ENCODE measurements around the gene THADA.

The THADA gene

GRCh38 chr2:43239981-43240765, 355.7 kb downstream of the THADA start:
- DNase-seq (ENCODE audit: low spot score), result no peak

DNA sequence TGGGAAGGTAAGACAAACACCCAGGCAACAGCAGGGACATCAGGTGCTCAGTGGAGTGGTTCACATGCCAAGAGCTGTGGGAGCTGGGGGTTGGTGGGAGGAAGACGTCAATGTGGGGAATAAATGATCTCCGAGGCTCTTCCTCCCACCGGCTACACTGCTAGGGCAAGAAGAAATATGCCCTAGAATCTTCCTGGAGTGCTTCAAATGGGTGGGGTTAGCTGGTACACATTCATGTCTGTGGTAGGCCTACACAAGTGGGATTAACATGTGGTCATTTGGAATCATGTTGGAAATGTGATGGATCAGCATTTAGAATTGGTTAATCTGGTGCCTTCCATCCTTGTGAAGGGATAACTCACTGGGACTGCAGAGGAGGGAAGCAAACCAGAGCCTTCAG, 357.0 kb downstream of the THADA start:
- DNase-seq (ENCODE audit: low spot score), result no peak

- no peak for DNase-seq (ENCODE audit: low spot score)
These were observed 357.7 kb downstream of the THADA start for GRCh38 chr2:43238176-43238575.

GRCh38 chr2:43233218-43234212, 362.3 kb downstream of the THADA start:
- no peak for DNase-seq (ENCODE audit: low spot score)

- no peak for DNase-seq (ENCODE audit: low spot score)
These were observed 364.6 kb downstream of the THADA start for GRCh38 chr2:43230951-43231827.

DNA sequence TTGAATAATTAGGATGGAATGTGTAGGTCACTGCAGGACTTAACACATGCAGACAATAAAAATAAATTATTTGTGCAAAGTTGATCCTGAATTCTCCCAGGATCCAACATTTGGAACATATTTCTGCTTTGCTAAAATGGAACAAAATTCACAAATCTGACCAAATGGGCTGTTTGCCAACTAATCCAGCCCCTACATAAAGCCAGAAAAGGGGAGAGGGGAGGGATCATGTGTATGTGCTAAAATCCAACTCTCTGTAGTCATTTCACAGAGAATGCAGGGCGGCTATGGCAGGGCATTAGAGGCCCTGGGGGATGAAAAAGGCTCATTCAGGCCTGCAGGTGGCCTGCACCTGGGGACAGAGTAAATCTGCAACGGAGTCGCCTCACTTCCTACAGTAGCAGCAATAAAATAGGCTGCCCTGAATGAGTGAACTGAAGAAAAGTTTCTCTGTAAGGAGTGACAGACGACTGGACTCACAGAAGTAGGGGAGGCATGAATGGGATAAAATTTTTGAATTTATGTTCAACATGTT, 365.4 kb downstream of the THADA start:
- DNase-seq (ENCODE audit: low spot score), result no peak

DNA sequence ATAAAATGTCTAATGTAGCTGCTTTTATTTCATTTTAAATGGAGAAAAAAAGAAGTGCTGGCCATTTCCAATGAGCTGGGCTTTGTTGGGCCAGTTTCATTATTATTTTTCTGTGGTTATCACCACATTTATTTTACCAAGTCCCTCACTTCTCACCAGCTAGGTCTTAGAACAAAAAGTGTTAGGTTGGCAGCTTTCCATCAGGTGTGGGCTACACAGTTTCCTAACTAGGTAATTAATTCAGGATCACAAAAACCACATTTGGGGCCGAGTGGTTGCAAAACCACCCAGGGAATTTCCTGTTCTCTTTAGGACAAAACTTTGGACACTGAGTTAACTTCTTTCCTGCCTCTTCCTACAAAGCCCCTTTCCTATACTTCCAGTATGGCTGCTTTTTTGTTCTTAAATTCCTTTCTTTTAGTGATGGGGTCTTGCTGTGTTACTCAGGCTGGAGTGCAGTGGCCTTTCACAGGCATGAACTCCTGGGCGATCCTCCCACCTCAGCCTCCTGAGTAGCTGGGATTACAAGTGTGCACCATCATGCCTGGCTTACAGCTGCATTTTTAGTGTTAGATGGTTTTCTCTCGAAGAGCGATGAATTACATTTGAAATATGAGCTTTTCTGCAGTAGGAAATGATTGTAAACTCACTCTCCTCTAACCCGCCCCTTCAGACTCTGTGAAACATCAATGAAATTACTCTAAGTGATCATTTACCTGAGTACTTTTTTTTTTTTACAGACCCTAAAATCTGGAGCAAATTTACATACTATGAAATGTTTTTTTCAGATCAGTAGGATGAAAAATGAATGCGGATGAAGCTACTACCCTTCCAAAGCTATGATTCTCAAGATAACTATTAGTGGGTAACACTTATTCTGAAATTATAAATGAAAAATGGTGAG, 366.8 kb downstream of the THADA start:
- DNase-seq (ENCODE audit: low spot score), result no peak

DNA sequence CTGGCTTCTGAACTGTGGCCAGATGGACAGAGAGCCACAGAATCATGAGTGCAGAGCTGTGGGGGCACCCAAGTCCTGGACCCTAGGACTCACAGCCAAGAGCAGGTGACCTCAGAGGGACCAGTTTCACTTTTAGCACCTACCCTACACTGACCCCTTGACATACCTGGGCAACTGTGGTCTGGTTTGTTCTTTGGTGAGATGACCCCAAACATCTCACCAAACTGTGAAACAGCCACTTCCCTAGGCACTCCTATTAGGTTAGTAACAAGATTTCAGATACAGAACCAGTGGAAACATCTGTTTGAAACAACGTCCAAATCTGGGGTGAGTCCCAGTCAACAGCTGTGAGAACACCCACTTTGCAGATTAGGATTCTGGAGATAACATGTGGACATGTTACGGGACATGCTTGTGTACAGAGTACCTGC, 367.5 kb downstream of the THADA start:
- no peak for DNase-seq (ENCODE audit: low spot score)

- peak; percentile 75 for DNase-seq (ENCODE audit: low spot score)
These were observed 368.0 kb downstream of the THADA start for GRCh38 chr2:43227830-43228281.

- peak; percentile 87 for DNase-seq (ENCODE audit: low spot score)
These were observed 368.6 kb downstream of the THADA start for GRCh38 chr2:43226955-43227829.

DNA sequence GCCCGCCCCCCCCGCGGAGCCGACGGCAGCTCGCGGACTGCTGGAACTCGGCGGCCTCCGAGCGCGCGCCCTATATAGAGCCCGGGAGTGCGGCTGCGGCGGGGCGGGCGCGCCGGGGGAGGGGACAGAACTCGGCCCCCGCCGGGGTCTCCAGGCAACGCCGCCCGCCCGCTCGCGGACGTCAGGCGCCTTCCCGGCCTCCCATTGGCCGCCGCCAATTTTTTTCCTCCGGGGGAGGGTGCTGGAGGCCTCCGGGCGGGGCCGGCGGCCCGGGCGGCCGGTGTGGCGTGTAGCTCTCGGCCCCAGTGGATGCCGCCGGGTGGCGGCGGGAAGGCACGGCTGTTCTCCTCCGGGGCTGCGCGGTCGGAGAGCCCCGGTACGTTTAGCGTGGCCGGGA, 369.3 kb downstream of the THADA start, which contains the start of gene ZFP36L2:
Gene ZFP36L2 (minus strand): TSS at position 49 of the 397 bp plus-strand sequence. CDS start 291 bp downstream, outside the sequence.
- DNase-seq (ENCODE audit: low spot score), result peak; percentile 99

DNA sequence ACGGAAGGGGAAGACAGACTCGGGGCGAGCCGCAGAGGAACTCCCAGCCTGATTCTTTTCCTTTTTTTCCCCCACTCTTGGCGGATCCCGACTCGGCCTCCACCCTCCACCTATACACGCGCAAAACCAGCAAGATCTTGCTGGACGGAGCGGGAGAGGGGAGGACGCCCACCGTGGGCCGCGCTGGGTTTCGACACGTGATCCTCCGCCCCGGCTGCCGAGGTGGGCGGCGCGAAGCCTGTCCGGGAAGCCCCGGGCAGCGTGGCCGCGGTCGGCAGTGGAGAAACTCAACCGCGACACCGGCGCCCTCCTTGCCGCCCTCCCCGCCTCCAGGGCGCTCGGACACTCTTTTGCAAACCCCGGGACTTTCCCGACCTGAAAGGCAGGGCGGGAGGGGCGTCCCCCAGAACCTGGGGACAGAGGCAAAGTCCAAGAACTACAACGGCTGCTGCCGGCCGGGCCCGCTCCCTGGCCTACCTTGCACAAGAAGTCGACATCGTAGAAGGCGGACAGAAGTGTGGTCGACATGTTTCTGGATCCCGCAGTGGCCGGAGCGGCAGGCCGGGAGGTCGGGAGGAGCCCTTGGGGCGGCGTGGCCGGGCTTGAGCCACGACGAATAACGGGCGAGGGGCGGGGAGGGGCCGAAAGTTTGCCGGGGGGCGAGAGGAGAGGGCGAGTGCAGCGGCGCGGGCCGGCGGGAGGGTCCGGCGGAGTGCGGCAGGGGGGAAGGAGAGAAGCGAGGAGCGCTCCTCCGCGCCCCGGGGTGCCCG, 369.9 kb downstream of the THADA start:
- DNase-seq (ENCODE audit: low spot score), result peak; percentile 73

DNA sequence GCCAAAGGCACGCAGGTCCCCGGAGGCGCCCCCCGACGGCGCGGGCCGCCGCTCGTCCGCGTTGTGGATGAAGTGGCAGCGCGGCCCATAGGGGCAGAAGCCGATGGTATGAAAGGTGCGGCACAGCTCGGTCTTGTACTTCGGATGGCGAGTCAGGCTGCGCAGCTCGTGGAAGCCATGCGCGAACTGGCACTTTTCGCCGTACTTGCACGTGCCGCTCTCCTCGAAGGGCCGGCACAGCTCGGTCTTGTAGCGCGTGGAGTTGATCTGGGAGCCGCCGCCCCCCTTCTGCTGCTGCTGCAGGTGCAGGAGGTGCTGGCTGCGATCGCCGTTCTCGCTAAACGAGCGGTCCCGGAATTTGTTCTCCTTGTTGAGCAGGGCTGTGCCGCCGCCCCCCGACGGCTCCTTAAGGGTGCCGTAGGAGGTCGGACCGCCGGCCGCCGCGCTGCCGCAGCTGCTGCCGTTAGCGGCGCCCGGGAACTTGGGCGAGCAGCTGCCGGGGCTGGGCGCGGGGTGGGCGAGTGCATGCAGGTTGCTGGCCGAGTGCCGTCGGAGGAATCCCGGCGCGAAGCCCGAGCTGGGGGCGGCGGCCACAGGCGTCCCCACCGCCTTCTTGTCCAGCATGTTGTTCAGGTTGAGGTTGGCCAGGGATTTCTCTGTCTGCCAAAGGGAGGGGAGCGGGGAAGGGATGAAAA, 370.6 kb downstream of the THADA start:
- DNase-seq (ENCODE audit: low spot score), result peak; percentile 46

GRCh38 chr2:43224571-43225092, 371.2 kb downstream of the THADA start:
- DNase-seq (ENCODE audit: low spot score), result peak; percentile 46

DNA sequence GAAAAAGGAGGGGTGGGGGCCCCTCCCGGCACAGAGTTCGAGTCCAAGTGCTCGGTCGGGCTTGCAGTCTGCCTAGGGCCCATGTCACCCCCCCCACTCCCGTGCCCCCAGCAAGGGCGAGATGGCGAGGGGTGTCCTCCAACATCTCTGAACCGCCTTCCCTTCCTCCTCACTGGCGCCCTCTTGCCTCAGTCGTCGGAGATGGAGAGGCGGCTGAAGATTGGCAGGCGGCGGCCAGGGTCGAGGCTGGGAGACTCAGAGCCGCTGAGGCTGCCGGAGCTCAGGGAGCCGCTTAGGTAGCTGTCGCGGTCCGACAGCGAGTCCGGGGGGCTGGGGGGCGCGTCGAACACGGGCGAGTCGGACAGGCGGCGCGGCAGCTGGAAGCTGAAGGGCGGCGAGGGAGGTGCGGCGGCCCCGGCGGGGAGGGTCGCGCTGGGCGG, 371.7 kb downstream of the THADA start:
- DNase-seq (ENCODE audit: low spot score), result peak; percentile 38

- no peak for DNase-seq (ENCODE audit: low spot score)
These were observed 372.3 kb downstream of the THADA start for GRCh38 chr2:43223521-43224001.

Data from AG08396 (cell line).